Vagina (tissue), 2 donors: ENCODE measurements around the gene TCF4. TPM values are rescaled to one million over a fixed set of nuclear protein-coding genes. Genes with fewer than 3 reads are reported as not detected.
A peak's percentile ranks its signal among the peaks of the same experiment; 100 is the strongest.

ENCODE experiments used
- DNase-seq, 2 donors: peaks; one replicate each; pipeline ENCODE4 v3.0.0-alpha.2; 2017; ENCODE audit errors: extremely low spot score in 2 of 2
- H3K27ac ChIP-seq: fragments of 200-600 bp; sonication (generic); one replicate; pipeline ENCODE4 v1.5.1; 2019
- H3K27me3 ChIP-seq: fragments of 200-600 bp; sonication (generic); one replicate; pipeline ENCODE4 v1.5.1; 2019
- H3K36me3 ChIP-seq, 2 donors: fragments of 200-600 bp; sonication (generic); one replicate each; pipeline ENCODE4 v1.5.1; 2017 to 2019
- H3K4me1 ChIP-seq: fragments of 200-600 bp; sonication (generic); one replicate; pipeline ENCODE4 v1.5.1; 2019
- H3K4me3 ChIP-seq, 2 donors: fragments of 200-600 bp; sonication (generic); 1 replicate in 1 of 2; 2 replicates in 1 of 2; pipeline ENCODE4 v1.5.1; 2016 to 2019
- H3K9me3 ChIP-seq: fragments of 200-600 bp; sonication (generic); one replicate; pipeline ENCODE4 v1.5.1; 2019
- CTCF ChIP-seq, 3 experiments: fragments of 450-650 bp in 2 of 3; fragments of 200-600 bp in 1 of 3; sonication (generic) in 1 of 3; IDR thresholded peaks; one replicate each; pipeline ENCODE4 v1.5.1; 2017 to 2019; ENCODE audit warnings: antibody characterized with exemption in 3 of 3, mild to moderate bottlenecking in 2 of 3, moderate library complexity in 2 of 3
- POLR2A ChIP-seq, 2 donors: fragments of 450-650 bp; IDR thresholded peaks; one replicate each; pipeline ENCODE4 v1.6.1; 2017; ENCODE audit warnings: antibody characterized with exemption in 2 of 2, mild to moderate bottlenecking in 2 of 2, moderate library complexity in 2 of 2
- POLR2AphosphoS5 ChIP-seq, 2 donors: sonication (generic); formaldehyde crosslinking; IDR thresholded peaks; one replicate each; pipeline ENCODE4 v1.9.0; 2017; ENCODE audit warnings: antibody characterized with exemption in 2 of 2, mild to moderate bottlenecking in 2 of 2, low read depth in 1 of 2; ENCODE audit not compliant: insufficient read depth in 1 of 2
- intact Hi-C: fragments of 100-400 bp; cut with DNase I; formaldehyde crosslinking; loops from one replicate; pipeline ENCODE4 v1.15.1; 2023
- total RNA-seq: library from RNA; depleted of rRNA; stranded (reverse); fragments of >200 nt; gene quantifications from one replicate; pipeline ENCODE4 v1.2.3, GENCODE V29; 2016

Gene TCF4
- total RNA-seq, 1 donor from 2014 or later, result 105 TPM

- DNase-seq, result no peak
- H3K4me3 ChIP-seq, result no peak overlapping the region
- H3K36me3 ChIP-seq, result no peaks in the 10 kb centered on the region
- H3K9me3 ChIP-seq, result no peaks in the 10 kb centered on the region
- TF ChIP-seq POLR2AphosphoS5 (IDR thresholded peaks at IDR 0.05; ENCODE audit: insufficient read depth in 1 of 2, low read depth in 1 of 2) (no peak), CTCF (IDR thresholded peaks at IDR 0.05) (no peak), POLR2A (IDR thresholded peaks at IDR 0.05) (no peak)
- H3K4me1 ChIP-seq, result peaks cover 5% of the 10 kb centered on the region
- no peak overlapping the region for H3K27ac ChIP-seq
- intact Hi-C loops, result no loop called here
- H3K27me3 ChIP-seq, result no peaks in the 10 kb centered on the region
These were observed 5.9 kb upstream of the TCF4 start for GRCh38 chr18:55593888-55594287.

- no peaks in the 10 kb centered on the region for H3K36me3 ChIP-seq
- H3K9me3 ChIP-seq, result no peaks in the 10 kb centered on the region
- intact Hi-C loops, result no loop called here
- TF ChIP-seq POLR2A (IDR thresholded peaks at IDR 0.05) (no peak), CTCF (IDR thresholded peaks at IDR 0.05) (no peak), POLR2AphosphoS5 (IDR thresholded peaks at IDR 0.05; ENCODE audit: insufficient read depth in 1 of 2, low read depth in 1 of 2) (no peak)
- peaks cover 5% of the 10 kb centered on the region for H3K4me1 ChIP-seq
- no peak for DNase-seq
- no peak overlapping the region for H3K4me3 ChIP-seq
- H3K27me3 ChIP-seq, result no peaks in the 10 kb centered on the region
- no peak overlapping the region for H3K27ac ChIP-seq
These were observed 4.6 kb upstream of the TCF4 start for GRCh38 chr18:55592572-55592971.

GRCh38 chr18:55592106-55592505 lies 4.1 kb upstream of the TCF4 start:
- Histone ChIP-seq H3K4me3 (no peak overlapping the region), H3K36me3 (no peaks in the 10 kb centered on the region), H3K9me3 (no peaks in the 10 kb centered on the region), H3K4me1 (peaks cover 5% of the 10 kb centered on the region), H3K27ac (no peak overlapping the region), H3K27me3 (no peaks in the 10 kb centered on the region)
- TF ChIP-seq CTCF (IDR thresholded peaks at IDR 0.05) (no peak), POLR2A (IDR thresholded peaks at IDR 0.05) (no peak), POLR2AphosphoS5 (IDR thresholded peaks at IDR 0.05; ENCODE audit: insufficient read depth in 1 of 2, low read depth in 1 of 2) (no peak)
- intact Hi-C loops, result no loop called here
- DNase-seq, result no peak

GRCh38 chr18:55589625-55590291 lies 1.8 kb upstream of the TCF4 start:
- Histone ChIP-seq H3K27ac (peak overlapping the region; percentile 97), H3K36me3 (no peaks in the 10 kb centered on the region), H3K9me3 (no peaks in the 10 kb centered on the region), H3K4me1 (peaks cover 25% of the 10 kb centered on the region), H3K4me3 (peak overlapping the region; percentile 72 to 77), H3K27me3 (no peaks in the 10 kb centered on the region)
- peak in 1 of 2 donors; percentile 96 for DNase-seq
- TF ChIP-seq POLR2A (IDR thresholded peaks at IDR 0.05) (peak in 1 of 2 donors; percentile 75), CTCF (IDR thresholded peaks at IDR 0.05) (peak in 1 of 3 experiments; percentile 28), POLR2AphosphoS5 (IDR thresholded peaks at IDR 0.05; ENCODE audit: insufficient read depth in 1 of 2, low read depth in 1 of 2) (peak; percentile 92 to 96)
- intact Hi-C loops, result loop anchor here (5.0 to 10.0 kb wide), 2 partner anchors 267 to 345 kb away; no protein-coding TSS in a partner anchor
